ENCODE data around the gene PEX16.

GRCh38 chr11:45913514-45913913 is 4.2 kb downstream of the PEX16 start:
- no peak for TF ChIP-seq POLR2A (IDR thresholded peaks at IDR 0.05; ENCODE audit: low read depth, low read length)
- TF ChIP-seq TAF1 (IDR thresholded peaks at IDR 0.05; ENCODE audit: low read depth, low read length) = no peak
- TF ChIP-seq POU2F2 (IDR thresholded peaks at IDR 0.05; ENCODE audit: low read depth, low read length) = no peak
